GM23338 (cell line): ENCODE results near the gene LRP1B. TPM values are rescaled to one million over a fixed set of nuclear protein-coding genes. Genes with fewer than 3 reads are reported as not detected.
A peak's percentile ranks its signal among the peaks of the same experiment; 100 is the strongest.

Experiments
- ATAC-seq: fragments of 200-7000 bp; cut with Tn5 transposase; 3 replicates; pipeline ENCODE4 v1.9.1; 2020
- DNase-seq: peaks from one replicate; pipeline ENCODE4 v3.0.0-alpha.2; 2015; ENCODE audit warnings: low spot score
- H2AFZ ChIP-seq: fragments of 200-600 bp; sonication (generic); 2 replicates; pipeline ENCODE4 v1.8.0; 2016; ENCODE audit warnings: antibody characterized with exemption, mild to moderate bottlenecking, moderate library complexity
- H3F3A ChIP-seq: fragments of 200-600 bp; sonication (generic); replicated peaks from 2 replicates; pipeline ENCODE4 v1.8.0; 2017; ENCODE audit warnings: antibody characterized with exemption, mixed run types, low read depth
- H3K27ac ChIP-seq: fragments of 200-600 bp; sonication (generic); 2 replicates; pipeline ENCODE4 v1.6.1; 2016; ENCODE audit warnings: low read depth
- H3K27me3 ChIP-seq: fragments of 200-600 bp; sonication (generic); 2 replicates; pipeline ENCODE4 v1.8.0; 2016; ENCODE audit warnings: mild to moderate bottlenecking, mixed run types, moderate library complexity; ENCODE audit not compliant: insufficient read depth
- H3K36me3 ChIP-seq: fragments of 200-600 bp; sonication (generic); 2 replicates; pipeline ENCODE4 v1.8.0; 2016; ENCODE audit warnings: mild to moderate bottlenecking; ENCODE audit not compliant: insufficient read depth
- H3K4me1 ChIP-seq: fragments of 200-600 bp; sonication (generic); 2 replicates; pipeline ENCODE4 v1.8.0; 2016; ENCODE audit warnings: mild to moderate bottlenecking, moderate library complexity; ENCODE audit not compliant: insufficient read depth
- H3K4me2 ChIP-seq: fragments of 200-600 bp; sonication (generic); 2 replicates; pipeline ENCODE4 v1.7.1; 2017; ENCODE audit warnings: mixed run types
- H3K4me3 ChIP-seq: fragments of 200-600 bp; sonication (generic); 2 replicates; pipeline ENCODE4 v1.6.1; 2016; ENCODE audit warnings: mixed run types
- H3K79me2 ChIP-seq: fragments of 200-600 bp; sonication (generic); replicated peaks from 2 replicates; pipeline ENCODE4 v1.8.0; 2017; ENCODE audit warnings: mild to moderate bottlenecking; ENCODE audit not compliant: insufficient read depth
- H3K9me2 ChIP-seq: fragments of 200-600 bp; sonication (generic); 2 replicates; pipeline ENCODE4 v1.8.0; 2017; ENCODE audit not compliant: insufficient read depth
- H4K20me1 ChIP-seq: fragments of 200-600 bp; sonication (generic); replicated peaks from 2 replicates; pipeline ENCODE4 v1.8.0; 2017; ENCODE audit warnings: mild to moderate bottlenecking; ENCODE audit not compliant: insufficient read depth
- H3K27ac Mint-ChIP-seq: 2 replicates; pipeline ENCODE4 v1.8.0; 2020; ENCODE audit warnings: inconsistent platforms, mild to moderate bottlenecking, moderate library complexity, mixed read lengths
- H3K27me3 Mint-ChIP-seq: 3 replicates; pipeline ENCODE4 v1.8.0; 2022; ENCODE audit warnings: low read depth, mild to moderate bottlenecking, moderate library complexity, mixed read lengths, inconsistent platforms; ENCODE audit not compliant: insufficient read depth, poor library complexity
- H3K36me3 Mint-ChIP-seq: 3 replicates; pipeline ENCODE4 v1.8.0; 2021; ENCODE audit warnings: low read depth, mild to moderate bottlenecking, inconsistent platforms, moderate library complexity, mixed read lengths
- H3K4me1 Mint-ChIP-seq: 3 replicates; pipeline ENCODE4 v1.8.0; 2020; ENCODE audit warnings: mild to moderate bottlenecking, inconsistent platforms, mixed read lengths
- H3K4me3 Mint-ChIP-seq: 3 replicates; pipeline ENCODE4 v1.8.0; 2021; ENCODE audit warnings: moderate library complexity, mild to moderate bottlenecking, inconsistent platforms, mixed read lengths
- H3K9me3 Mint-ChIP-seq: 3 replicates; pipeline ENCODE4 v1.8.0; 2020; ENCODE audit warnings: moderate library complexity, mild to moderate bottlenecking, inconsistent platforms, mixed read lengths
- CTCF ChIP-seq, 2 experiments: fragments of 200-600 bp in 1 of 2; sonication (generic) in 1 of 2; conservative IDR thresholded peaks; 2 replicates each; pipeline versions ENCODE4 v1.5.1 to v1.6.1; 2016 to 2017; ENCODE audit warnings: antibody characterized with exemption in 2 of 2, low read depth in 2 of 2, mild to moderate bottlenecking in 2 of 2, moderate library complexity in 1 of 2
- JUNB ChIP-seq: IDR thresholded peaks from one replicate; pipeline ENCODE4 v1.6.1; 2016; ENCODE audit warnings: antibody characterized with exemption; ENCODE audit not compliant: unreplicated experiment
- NANOG ChIP-seq: IDR thresholded peaks from 2 replicates; pipeline ENCODE4 v1.6.1; 2016; ENCODE audit warnings: antibody characterized with exemption, borderline replicate concordance
- POLR2AphosphoS5 ChIP-seq: IDR thresholded peaks from 2 replicates; pipeline ENCODE4 v1.6.1; 2016; ENCODE audit warnings: antibody characterized with exemption, low read depth
- REST ChIP-seq: IDR thresholded peaks from one replicate; pipeline ENCODE4 v1.6.1; 2018; ENCODE audit warnings: antibody characterized with exemption; ENCODE audit not compliant: unreplicated experiment
- STAT1 ChIP-seq: IDR thresholded peaks from one replicate; pipeline ENCODE4 v1.6.1; 2016; ENCODE audit warnings: antibody characterized with exemption; ENCODE audit not compliant: unreplicated experiment
- ZNF462 ChIP-seq: fragments of 250-450 bp; sonication (Bioruptor Pico); IDR thresholded peaks from 2 replicates; pipeline ENCODE4 v1.5.0; 2020; ENCODE audit warnings: mild to moderate bottlenecking, moderate library complexity
- polyA plus RNA-seq: library from polyadenylated mRNA; unstranded; fragments of >200 nt; fragmentation: Nextera tagmentation; extraction: Ambion mirVana; gene quantifications from 2 replicates; pipeline ENCODE4 v1.2.1, GENCODE V29; 2016
- total RNA-seq: library from RNA; depleted of rRNA; stranded (reverse); fragments of >200 nt; shearing (Covaris generic); gene quantifications from 2 replicates; pipeline ENCODE4 v1.2.3, GENCODE V29; 2014

Gene LRP1B
- total and polyA plus RNA-seq, 2 experiments from 2014 or later = 0.15 to 0.97 TPM

- TF ChIP-seq ZNF462 (no peak), STAT1 (no peak)
Observed at GRCh38 chr2:140552634-140553033, 1578.2 kb downstream of the LRP1B start (continued).

DNA sequence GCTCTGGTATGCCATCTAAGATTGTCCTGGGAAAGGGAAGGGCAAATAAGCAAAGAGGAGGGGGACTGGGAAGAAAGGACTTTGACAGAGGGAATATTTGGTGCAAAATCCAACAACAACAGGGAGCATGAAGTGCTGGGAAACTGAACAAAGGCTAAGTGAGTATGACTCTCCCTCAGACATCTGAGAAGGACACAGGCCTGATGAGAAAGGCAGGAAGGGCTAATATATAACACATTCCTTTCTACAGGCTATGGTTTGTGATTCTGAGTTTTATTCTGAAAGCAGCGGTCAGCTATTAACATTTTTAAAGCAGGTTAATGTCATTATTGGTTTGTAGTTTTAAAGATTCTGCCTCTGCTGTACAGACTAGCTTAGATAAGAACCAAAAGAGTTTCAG is 1579.5 kb downstream of the LRP1B start:
- Histone ChIP-seq H2AFZ (no peak overlapping the region), H3K4me1 (no peaks in the 10 kb centered on the region), H3K4me3 (no peak overlapping the region), H3K79me2 (no peaks in the 10 kb centered on the region), H3F3A (no peaks in the 10 kb centered on the region), H3K9me2 (no peaks in the 10 kb centered on the region), H3K36me3 (no peaks in the 10 kb centered on the region), H3K27me3 (no peaks in the 10 kb centered on the region), H3K27ac (no peak overlapping the region), H3K4me2 (no peak overlapping the region), H4K20me1 (no peaks in the 10 kb centered on the region)
- Mint-ChIP-seq H3K36me3 (no peaks in the 10 kb centered on the region), H3K27me3 (peaks cover 3% of the 10 kb centered on the region), H3K9me3 (no peaks in the 10 kb centered on the region), H3K27ac (peak overlapping the region; percentile 61; the same call in 1 of the 2 replicates), H3K4me1 (peaks cover 5% of the 10 kb centered on the region; the same call in 2 of the 3 replicates), H3K4me3 (no peak overlapping the region)
- DNase-seq (no peak), ATAC-seq (no peak)
- TF ChIP-seq REST = no peak
- TF ChIP-seq JUNB = no peak
- no peak for TF ChIP-seq CTCF (conservative IDR thresholded peaks at IDR 0.05; ENCODE audit: low read depth in 2 of 2)
- no peak for TF ChIP-seq NANOG
- TF ChIP-seq POLR2AphosphoS5 = no peak
